HG02970 (cell line): ENCODE measurements around the gene EMP1.
"Not testable (repeated sequence)": the region's sequence is repeated elsewhere in the genome, so short reads cannot be mapped to it uniquely, and the experiment has no call there.

Experiments
- ATAC-seq: cut with Tn5 transposase; IDR thresholded peaks from one replicate; pipeline ENCODE4 v1.9.1; 2021; ENCODE audit warnings: mild to moderate bottlenecking, moderate library complexity, moderate number of reproducible peaks; ENCODE audit not compliant: unreplicated experiment, low FRiP score

EMP1 gene

GRCh38 chr12:13252616-13253015, 56.1 kb downstream of the EMP1 start:
- ATAC-seq: no peak

GRCh38 chr12:13253966-13254760, 57.6 kb downstream of the EMP1 start:
- no peak for ATAC-seq

- ATAC-seq: peak; percentile 97
Observed at GRCh38 chr12:13255792-13256691, 59.5 kb downstream of the EMP1 start.

- no peak for ATAC-seq
Observed at GRCh38 chr12:13256692-13257045, 60.1 kb downstream of the EMP1 start.

GRCh38 chr12:13257356-13257875, 60.9 kb downstream of the EMP1 start:
- ATAC-seq: no peak

GRCh38 chr12:13258197-13258596, 61.7 kb downstream of the EMP1 start:
- ATAC-seq: no peak

GRCh38 chr12:13258717-13259119, 62.2 kb downstream of the EMP1 start:
- no peak for ATAC-seq

- ATAC-seq: not testable (repeated sequence)
Observed at GRCh38 chr12:13259625-13260024, 63.1 kb downstream of the EMP1 start.

- ATAC-seq: not testable (repeated sequence)
Observed at GRCh38 chr12:13267826-13268225, 71.3 kb downstream of the EMP1 start.

- no peak for ATAC-seq
Observed at GRCh38 chr12:13268581-13268980, 72.1 kb downstream of the EMP1 start.
